ENCODE results near the gene PPTC7.

Gene PPTC7

DNA sequence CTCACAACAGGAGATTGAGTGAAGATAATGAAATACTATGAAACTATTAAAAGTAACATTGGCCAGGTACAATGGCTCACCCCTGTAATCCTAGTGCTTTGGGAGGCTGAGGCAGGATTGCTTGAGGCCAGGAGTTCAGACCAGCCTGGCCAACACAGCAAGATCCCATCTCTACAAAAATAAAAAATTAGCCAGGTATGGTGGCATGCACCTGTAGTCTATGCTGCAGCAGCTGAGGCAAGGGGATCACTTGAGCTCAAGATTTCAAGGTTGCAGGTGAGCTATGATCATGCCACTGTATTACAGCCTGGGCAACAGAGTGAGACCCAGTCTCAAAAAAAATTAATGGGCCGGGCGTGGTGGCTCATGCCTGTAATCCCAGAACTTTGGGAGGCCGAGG is 66.1 kb downstream of the PPTC7 start:
- no peak overlapping the region for H3K4me3 ChIP-seq (ENCODE audit: low read length)
- no peak overlapping the region for H3K27ac ChIP-seq (ENCODE audit: low read depth, low read length)
- H3K9me3 ChIP-seq (ENCODE audit: control insufficient read depth, insufficient read depth, low read length), result no peaks in the 10 kb centered on the region
- peaks cover 6% of the 10 kb centered on the region; the same call in 1 of the 2 replicates for H3F3A ChIP-seq (ENCODE audit: control insufficient read depth, insufficient read depth)
- no peak for TF ChIP-seq EZH2phosphoT487 (IDR thresholded peaks at IDR 0.05; ENCODE audit: borderline replicate concordance, low read length)
- TF ChIP-seq, protein P1, sequence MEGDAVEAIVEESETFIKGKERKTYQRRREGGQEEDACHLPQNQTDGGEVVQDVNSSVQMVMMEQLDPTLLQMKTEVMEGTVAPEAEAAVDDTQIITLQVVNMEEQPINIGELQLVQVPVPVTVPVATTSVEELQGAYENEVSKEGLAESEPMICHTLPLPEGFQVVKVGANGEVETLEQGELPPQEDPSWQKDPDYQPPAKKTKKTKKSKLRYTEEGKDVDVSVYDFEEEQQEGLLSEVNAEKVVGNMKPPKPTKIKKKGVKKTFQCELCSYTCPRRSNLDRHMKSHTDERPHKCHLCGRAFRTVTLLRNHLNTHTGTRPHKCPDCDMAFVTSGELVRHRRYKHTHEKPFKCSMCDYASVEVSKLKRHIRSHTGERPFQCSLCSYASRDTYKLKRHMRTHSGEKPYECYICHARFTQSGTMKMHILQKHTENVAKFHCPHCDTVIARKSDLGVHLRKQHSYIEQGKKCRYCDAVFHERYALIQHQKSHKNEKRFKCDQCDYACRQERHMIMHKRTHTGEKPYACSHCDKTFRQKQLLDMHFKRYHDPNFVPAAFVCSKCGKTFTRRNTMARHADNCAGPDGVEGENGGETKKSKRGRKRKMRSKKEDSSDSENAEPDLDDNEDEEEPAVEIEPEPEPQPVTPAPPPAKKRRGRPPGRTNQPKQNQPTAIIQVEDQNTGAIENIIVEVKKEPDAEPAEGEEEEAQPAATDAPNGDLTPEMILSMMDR (IDR thresholded peaks at IDR 0.05; ENCODE audit: low read depth, low read length, poor library complexity, severe bottlenecking), result no peak
- H4K20me1 ChIP-seq (ENCODE audit: control insufficient read depth, insufficient read depth, low read depth, low read length), result no peaks in the 10 kb centered on the region
- 0 out of 2 replicates have a peak, but pooled peaks cover 3% of the 10 kb centered on the region for H3K4me1 ChIP-seq (ENCODE audit: control insufficient read depth, low read length)
- H3K9me2 ChIP-seq (replicated peaks; ENCODE audit: control insufficient read depth, low read length), result no peaks in the 10 kb centered on the region
- no peaks in the 10 kb centered on the region for H3K79me2 ChIP-seq (ENCODE audit: control insufficient read depth, low read length)
- H3K36me3 ChIP-seq (ENCODE audit: control insufficient read depth, low read length), result no peaks in the 10 kb centered on the region
- no peaks in the 10 kb centered on the region for H3K27me3 ChIP-seq (ENCODE audit: control insufficient read depth, low read length)
- H3K4me2 ChIP-seq (ENCODE audit: low read length), result no peak overlapping the region

DNA sequence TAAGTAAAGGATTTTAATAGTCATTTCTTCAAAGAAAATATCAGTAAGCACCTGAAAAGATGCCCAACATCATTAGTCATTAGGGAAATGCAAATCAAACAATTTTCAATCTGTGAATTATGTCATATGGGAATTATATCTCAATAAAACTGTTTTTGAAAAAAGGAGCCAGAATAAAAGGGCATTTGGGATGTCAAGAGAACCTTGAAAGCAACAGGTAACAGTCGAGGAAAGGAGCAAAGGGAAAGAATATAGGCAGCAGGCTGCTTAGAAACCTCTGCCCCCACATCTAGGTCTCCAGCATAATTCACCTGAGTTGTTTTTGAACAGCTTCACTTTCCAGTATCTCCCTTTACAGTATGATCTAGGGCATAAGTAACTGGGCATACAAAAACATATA is 68.8 kb downstream of the PPTC7 start:
- peaks cover 6% of the 10 kb centered on the region; the same call in 1 of the 2 replicates for H3F3A ChIP-seq (ENCODE audit: control insufficient read depth, insufficient read depth)
- H3K9me2 ChIP-seq (replicated peaks; ENCODE audit: control insufficient read depth, low read length), result no peaks in the 10 kb centered on the region
- no peaks in the 10 kb centered on the region for H4K20me1 ChIP-seq (ENCODE audit: control insufficient read depth, insufficient read depth, low read depth, low read length)
- H3K27ac ChIP-seq (ENCODE audit: low read depth, low read length), result no peak overlapping the region
- no peak overlapping the region for H3K4me3 ChIP-seq (ENCODE audit: low read length)
- no peak overlapping the region for H3K4me2 ChIP-seq (ENCODE audit: low read length)
- TF ChIP-seq, protein P1 (IDR thresholded peaks at IDR 0.05; ENCODE audit: low read depth, low read length, poor library complexity, severe bottlenecking), result no peak
- no peak for TF ChIP-seq EZH2phosphoT487 (IDR thresholded peaks at IDR 0.05; ENCODE audit: borderline replicate concordance, low read length)
- no peaks in the 10 kb centered on the region for H3K27me3 ChIP-seq (ENCODE audit: control insufficient read depth, low read length)
- H3K36me3 ChIP-seq (ENCODE audit: control insufficient read depth, low read length), result no peaks in the 10 kb centered on the region
- no peaks in the 10 kb centered on the region for H3K9me3 ChIP-seq (ENCODE audit: control insufficient read depth, insufficient read depth, low read length)
- no peaks in the 10 kb centered on the region for H3K79me2 ChIP-seq (ENCODE audit: control insufficient read depth, low read length)
- H3K4me1 ChIP-seq (ENCODE audit: control insufficient read depth, low read length), result 0 out of 2 replicates have a peak, but pooled peaks cover 3% of the 10 kb centered on the region

DNA sequence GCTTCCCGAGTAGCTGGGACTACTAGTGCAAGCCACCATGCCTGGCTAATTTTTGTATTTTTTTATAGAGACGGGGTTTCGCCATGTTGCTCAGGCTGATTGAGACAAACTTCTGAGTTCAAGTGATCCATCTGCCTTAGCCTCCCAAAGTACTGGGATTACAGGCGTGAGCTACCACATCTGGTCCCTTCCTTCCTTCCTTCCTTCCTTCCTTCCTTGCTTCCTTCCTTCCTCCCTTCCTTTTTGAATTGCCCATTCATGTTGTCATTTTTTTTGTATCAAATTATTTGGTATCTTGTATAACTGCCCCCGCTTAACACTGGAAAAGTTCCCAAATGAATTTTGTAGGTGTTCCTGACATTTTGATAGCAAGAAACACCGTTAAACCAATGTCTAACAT is 69.3 kb downstream of the PPTC7 start:
- Histone ChIP-seq H3K79me2 (ENCODE audit: control insufficient read depth, low read length) (no peaks in the 10 kb centered on the region), H3K4me3 (ENCODE audit: low read length) (no peak overlapping the region), H3K27me3 (ENCODE audit: control insufficient read depth, low read length) (no peaks in the 10 kb centered on the region), H3K27ac (ENCODE audit: low read depth, low read length) (no peak overlapping the region), H3K9me3 (ENCODE audit: control insufficient read depth, insufficient read depth, low read length) (no peaks in the 10 kb centered on the region), H3F3A (ENCODE audit: control insufficient read depth, insufficient read depth) (peaks cover 6% of the 10 kb centered on the region; the same call in 1 of the 2 replicates), H4K20me1 (ENCODE audit: control insufficient read depth, insufficient read depth, low read depth, low read length) (no peaks in the 10 kb centered on the region), H3K9me2 (replicated peaks; ENCODE audit: control insufficient read depth, low read length) (no peaks in the 10 kb centered on the region), H3K4me2 (ENCODE audit: low read length) (no peak overlapping the region), H3K36me3 (ENCODE audit: control insufficient read depth, low read length) (no peaks in the 10 kb centered on the region), H3K4me1 (ENCODE audit: control insufficient read depth, low read length) (0 out of 2 replicates have a peak, but pooled peaks cover 3% of the 10 kb centered on the region)
- no peak for TF ChIP-seq EZH2phosphoT487 (IDR thresholded peaks at IDR 0.05; ENCODE audit: borderline replicate concordance, low read length)
- TF ChIP-seq, protein P1 (IDR thresholded peaks at IDR 0.05; ENCODE audit: low read depth, low read length, poor library complexity, severe bottlenecking), result no peak

Measured in DOHH2 (cell line).